ENCODE results near the gene KHDC1L. TPM values are rescaled to one million over a fixed set of nuclear protein-coding genes. Genes with fewer than 3 reads are reported as not detected.
"Not testable (repeated sequence)": the region's sequence is repeated elsewhere in the genome, so short reads cannot be mapped to it uniquely, and the experiment has no call there.

The KHDC1L gene
- total and polyA plus RNA-seq, 2 experiments from 2014 or later, result not detected

DNA sequence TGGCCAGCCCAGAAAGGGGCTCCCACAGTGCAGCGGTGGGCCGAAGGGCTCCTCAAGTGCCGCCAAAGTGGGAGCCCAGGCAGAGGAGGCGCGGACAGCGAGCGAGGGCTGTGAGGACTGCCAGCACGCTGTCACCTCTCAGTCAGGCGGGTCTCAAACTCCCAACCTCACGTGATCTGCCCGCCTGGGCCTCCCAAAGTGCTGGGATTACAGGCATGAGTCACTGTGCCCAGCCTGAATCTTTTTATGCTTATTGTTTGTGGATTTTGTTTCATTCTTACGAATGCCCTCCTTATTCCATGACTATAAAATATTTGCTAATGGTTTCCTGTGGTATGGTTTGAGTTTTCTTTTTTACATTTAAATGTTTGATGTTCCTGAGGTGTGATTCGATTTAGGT, 44.0 kb upstream of the KHDC1L start:
- not testable (repeated sequence) for H3K27ac Mint-ChIP-seq; H3K4me1 Mint-ChIP-seq; H3K27ac ChIP-seq (ENCODE audit: low read depth); H3K4me1 ChIP-seq (ENCODE audit: insufficient read depth); H3K4me2 ChIP-seq; H3K9me3 Mint-ChIP-seq; H3K9me2 ChIP-seq (ENCODE audit: insufficient read depth); DNase-seq (ENCODE audit: low spot score); H4K20me1 ChIP-seq (replicated peaks; ENCODE audit: insufficient read depth); H2AFZ ChIP-seq; H3K27me3 ChIP-seq (ENCODE audit: insufficient read depth); H3K4me3 ChIP-seq; H3K36me3 ChIP-seq (ENCODE audit: insufficient read depth); H3K4me3 Mint-ChIP-seq; H3F3A ChIP-seq (replicated peaks; ENCODE audit: low read depth); ATAC-seq
- peaks cover 35% of the 10 kb centered on the region for H3K36me3 Mint-ChIP-seq (ENCODE audit: low read depth)
- peaks cover 13% of the 10 kb centered on the region; the same call in 1 of the 2 replicates for H3K79me2 ChIP-seq (replicated peaks; ENCODE audit: insufficient read depth)
- H3K27me3 Mint-ChIP-seq (ENCODE audit: insufficient read depth, low read depth, poor library complexity), result peaks cover 16% of the 10 kb centered on the region

DNA sequence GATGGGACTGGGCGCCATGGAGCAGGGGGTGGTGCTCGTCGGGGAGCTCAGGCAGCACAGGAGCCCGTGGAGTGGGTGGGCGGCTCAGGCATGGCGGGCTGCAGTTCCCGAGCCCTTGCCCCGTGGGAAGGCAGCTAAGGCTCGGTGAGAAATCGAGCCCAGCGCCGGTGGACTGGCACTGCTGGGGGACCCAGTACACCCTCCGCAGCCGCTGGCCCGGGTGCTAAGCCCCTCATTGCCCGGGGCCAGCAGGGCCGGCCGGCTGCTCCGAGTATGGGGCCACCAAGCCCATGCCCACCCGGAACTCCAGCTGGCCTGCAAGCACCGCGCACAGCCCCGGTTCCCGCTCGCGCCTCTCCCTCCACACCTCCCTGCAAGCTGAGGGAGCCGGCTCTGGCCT, 43.6 kb upstream of the KHDC1L start:
- H3K4me3 ChIP-seq; H3F3A ChIP-seq (replicated peaks; ENCODE audit: low read depth); H3K4me1 Mint-ChIP-seq; H4K20me1 ChIP-seq (replicated peaks; ENCODE audit: insufficient read depth); H3K27ac Mint-ChIP-seq; ATAC-seq; H3K4me2 ChIP-seq; H3K4me1 ChIP-seq (ENCODE audit: insufficient read depth); H3K4me3 Mint-ChIP-seq; H3K9me3 Mint-ChIP-seq; H3K9me2 ChIP-seq (ENCODE audit: insufficient read depth); H3K36me3 ChIP-seq (ENCODE audit: insufficient read depth); H3K27ac ChIP-seq (ENCODE audit: low read depth); H2AFZ ChIP-seq; DNase-seq (ENCODE audit: low spot score); H3K27me3 ChIP-seq (ENCODE audit: insufficient read depth): not testable (repeated sequence)
- H3K27me3 Mint-ChIP-seq (ENCODE audit: insufficient read depth, low read depth, poor library complexity), result peaks cover 16% of the 10 kb centered on the region
- H3K79me2 ChIP-seq (replicated peaks; ENCODE audit: insufficient read depth), result peaks cover 17% of the 10 kb centered on the region; the same call in 1 of the 2 replicates
- H3K36me3 Mint-ChIP-seq (ENCODE audit: low read depth), result peaks cover 32% of the 10 kb centered on the region

GRCh38 chr6:73264446-73264845, 39.1 kb upstream of the KHDC1L start:
- Histone ChIP-seq H3K4me1 (ENCODE audit: insufficient read depth) (peaks cover 16% of the 10 kb centered on the region), H3K4me3 (peak overlapping the region; percentile 75; the same call in 1 of the 2 replicates), H3K36me3 (ENCODE audit: insufficient read depth) (no peaks in the 10 kb centered on the region), H3K4me2 (peak overlapping the region; percentile 77), H3K27me3 (ENCODE audit: insufficient read depth) (no peaks in the 10 kb centered on the region), H3K27ac (ENCODE audit: low read depth) (no peak overlapping the region), H4K20me1 (replicated peaks; ENCODE audit: insufficient read depth) (peaks cover 4% of the 10 kb centered on the region; the same call in 1 of the 2 replicates), H3F3A (replicated peaks; ENCODE audit: low read depth) (no peaks in the 10 kb centered on the region), H2AFZ (no peak overlapping the region), H3K79me2 (replicated peaks; ENCODE audit: insufficient read depth) (peaks cover 20% of the 10 kb centered on the region; the same call in 1 of the 2 replicates), H3K9me2 (ENCODE audit: insufficient read depth) (no peaks in the 10 kb centered on the region)
- ATAC-seq (no peak), DNase-seq (ENCODE audit: low spot score) (no peak)
- H3K36me3 Mint-ChIP-seq (ENCODE audit: low read depth), result peaks cover 21% of the 10 kb centered on the region
- H3K27ac Mint-ChIP-seq, result no peak overlapping the region
- peaks cover 12% of the 10 kb centered on the region for H3K27me3 Mint-ChIP-seq (ENCODE audit: insufficient read depth, low read depth, poor library complexity)
- peaks cover 20% of the 10 kb centered on the region for H3K4me1 Mint-ChIP-seq
- no peaks in the 10 kb centered on the region for H3K9me3 Mint-ChIP-seq
- peak overlapping the region; percentile 75; the same call in 2 of the 3 replicates for H3K4me3 Mint-ChIP-seq
- TF ChIP-seq NANOG (IDR thresholded peaks at IDR 0.05; ENCODE audit: borderline replicate concordance), result no peak
- TF ChIP-seq POLR2AphosphoS5 (IDR thresholded peaks at IDR 0.05; ENCODE audit: low read depth), result no peak
- no peak for TF ChIP-seq JUNB (IDR thresholded peaks at IDR 0.05; ENCODE audit: unreplicated experiment)
- TF ChIP-seq REST (IDR thresholded peaks at IDR 0.05; ENCODE audit: unreplicated experiment), result no peak
- TF ChIP-seq EZH2phosphoT487 (IDR thresholded peaks at IDR 0.05; ENCODE audit: unreplicated experiment), result no peak
- no peak for TF ChIP-seq STAT1 (IDR thresholded peaks at IDR 0.05; ENCODE audit: unreplicated experiment)
- no peak for TF ChIP-seq ZNF331 (CRISPR knock-in tag; IDR thresholded peaks at IDR 0.05; ENCODE audit: low read depth)
- no peak for TF ChIP-seq CREB1 (CRISPR knock-in tag; IDR thresholded peaks at IDR 0.05; ENCODE audit: low read depth)
- TF ChIP-seq, protein P1, sequence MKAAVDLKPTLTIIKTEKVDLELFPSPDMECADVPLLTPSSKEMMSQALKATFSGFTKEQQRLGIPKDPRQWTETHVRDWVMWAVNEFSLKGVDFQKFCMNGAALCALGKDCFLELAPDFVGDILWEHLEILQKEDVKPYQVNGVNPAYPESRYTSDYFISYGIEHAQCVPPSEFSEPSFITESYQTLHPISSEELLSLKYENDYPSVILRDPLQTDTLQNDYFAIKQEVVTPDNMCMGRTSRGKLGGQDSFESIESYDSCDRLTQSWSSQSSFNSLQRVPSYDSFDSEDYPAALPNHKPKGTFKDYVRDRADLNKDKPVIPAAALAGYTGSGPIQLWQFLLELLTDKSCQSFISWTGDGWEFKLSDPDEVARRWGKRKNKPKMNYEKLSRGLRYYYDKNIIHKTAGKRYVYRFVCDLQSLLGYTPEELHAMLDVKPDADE (IDR thresholded peaks at IDR 0.05), result no peak
- TF ChIP-seq EZH2 (IDR thresholded peaks at IDR 0.05; ENCODE audit: low read depth, unreplicated experiment), result no peak
